HepG2 (cell line): ENCODE data around the gene DPEP3. TPM values are rescaled to one million over a fixed set of nuclear protein-coding genes. Genes with fewer than 3 reads are reported as not detected.
A peak's percentile ranks its signal among the peaks of the same experiment; 100 is the strongest.

Experiments used
- AGO1 ChIP-seq: fragments of 200-400 bp; formaldehyde crosslinking; IDR thresholded peaks from 2 replicates; pipeline ENCODE4 v1.6.1; 2017; ENCODE audit warnings: mild to moderate bottlenecking, low read depth, low read length, moderate library complexity; ENCODE audit not compliant: poor library complexity, severe bottlenecking
- CHCHD3 ChIP-seq: sonication (generic); formaldehyde crosslinking; IDR thresholded peaks from 2 replicates; pipeline ENCODE4 v1.8.0; 2022; ENCODE audit warnings: mild to moderate bottlenecking, missing genetic modification reagents, moderate library complexity
- ETV5 ChIP-seq: IDR thresholded peaks from 2 replicates; pipeline ENCODE4 v1.6.1; 2018; ENCODE audit warnings: missing biosample characterization, missing genetic modification reagents, inconsistent platforms, borderline replicate concordance
- PAWR ChIP-seq: sonication (generic); formaldehyde crosslinking; IDR thresholded peaks from 2 replicates; pipeline ENCODE4 v1.4.0; 2020; ENCODE audit warnings: missing genetic modification reagents, mild to moderate bottlenecking, borderline replicate concordance
- RERE ChIP-seq: IDR thresholded peaks from 2 replicates; pipeline ENCODE4 v1.6.1; 2016; ENCODE audit warnings: low read depth, missing genetic modification reagents, missing compliant biosample characterization
- SRY ChIP-seq: sonication (generic); formaldehyde crosslinking; IDR thresholded peaks from 2 replicates; pipeline ENCODE4 v1.8.0; 2022; ENCODE audit warnings: mild to moderate bottlenecking, missing genetic modification reagents
- ZFYVE20 ChIP-seq: sonication (generic); formaldehyde crosslinking; IDR thresholded peaks from 2 replicates; pipeline ENCODE4 v1.8.0; 2023; ENCODE audit warnings: low read depth, mild to moderate bottlenecking, moderate library complexity, missing genetic modification reagents, borderline replicate concordance
- ZNF234 ChIP-seq: sonication (generic); formaldehyde crosslinking; conservative IDR thresholded peaks from 2 replicates; pipeline ENCODE4 v1.5.1; 2020; ENCODE audit warnings: mild to moderate bottlenecking, missing genetic modification reagents
- ZNF350 ChIP-seq: sonication (generic); formaldehyde crosslinking; IDR thresholded peaks from 2 replicates; pipeline ENCODE4 v1.4.0; 2020; ENCODE audit warnings: mild to moderate bottlenecking, low read depth, missing genetic modification reagents, borderline replicate concordance
- ZNF615 ChIP-seq: sonication (generic); formaldehyde crosslinking; IDR thresholded peaks from 2 replicates; pipeline ENCODE4 v1.5.0; 2020; ENCODE audit warnings: mild to moderate bottlenecking, missing genetic modification reagents, borderline replicate concordance
- polyA plus RNA-seq, 8 experiments: library from polyadenylated mRNA; depleted of rRNA in 3 of 8; stranded (reverse) in 7 of 8; unstranded in 1 of 8; fragments of >200 nt; fragmentation: Illumina TruSeq in 4 of 8; extraction: Trizol in 4 of 8; gene quantifications; 2 replicates each; pipeline versions ENCODE4 v1.2.1 to v1.2.3, GENCODE V29; 2011 to 2016; ENCODE audit warnings: low read depth in 4 of 8, missing spikeins in 1 of 8, mixed read lengths in 1 of 8; ENCODE audit not compliant: insufficient read depth in 1 of 8
- total RNA-seq, 5 experiments: library from RNA; depleted of rRNA; stranded (reverse); fragments of >200 nt; fragmentation: Illumina TruSeq; extraction: Trizol; gene quantifications; 2 replicates each; pipeline ENCODE4 v1.2.3, GENCODE V29; 2016; ENCODE audit warnings: low read depth in 1 of 5

Gene DPEP3
- total and polyA plus RNA-seq, 2 of the 13 experiments (the other 11 are each of a cell fraction or from before 2014, with no cell fraction given), result not detected

- TF ChIP-seq RERE (CRISPR knock-in tag) (0 out of 2 replicates have a peak, but pooled peaks have one; percentile 5), SRY (CRISPR knock-in tag) (0 out of 2 replicates have a peak, but pooled peaks have one; percentile 4), ZFYVE20 (CRISPR knock-in tag) (0 out of 2 replicates have a peak, but pooled peaks have one; percentile 21), PAWR (0 out of 2 replicates have a peak, but pooled peaks have one; percentile 25), ZNF234 (peak; percentile 27; the same call in 1 of the 2 replicates), AGO1 (no peak), ZNF615 (CRISPR knock-in tag) (no peak), CHCHD3 (peak; percentile 45; the same call in 1 of the 2 replicates), ETV5 (0 out of 2 replicates have a peak, but pooled peaks have one; percentile 8), ZNF350 (CRISPR knock-in tag) (no peak)
- TF ChIP-seq, all 625 proteins: peak for 17
These were observed 42.0 kb upstream of the DPEP3 start (continued) for GRCh38 chr16:68022278-68022727.
